D341Med (cell line): ENCODE results near the gene ACKR2.

Source experiments
- DNase-seq: peaks from one replicate; pipeline ENCODE4 v3.0.0; 2012; ENCODE audit warnings: low spot score

The ACKR2 gene

DNA sequence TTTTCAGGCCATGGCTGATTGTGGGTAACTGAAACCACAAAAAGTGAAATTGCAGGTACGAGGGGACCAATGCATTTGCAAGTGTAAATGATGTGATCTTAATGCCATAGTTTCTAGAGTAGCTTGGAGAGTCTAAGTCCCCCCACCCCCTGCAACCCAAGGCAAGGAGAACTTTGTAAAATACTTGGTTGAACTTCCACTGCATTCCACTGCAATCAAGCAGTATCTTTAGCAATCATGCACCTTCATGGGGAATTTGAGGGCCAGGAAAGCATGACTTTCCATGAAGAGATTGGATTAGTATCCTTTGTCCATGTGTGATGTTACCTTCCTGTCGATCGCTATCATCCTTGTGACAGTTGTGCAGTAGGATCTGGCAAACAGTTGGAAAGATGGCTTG, 77.8 kb downstream of the ACKR2 start:
- no peak for DNase-seq

DNA sequence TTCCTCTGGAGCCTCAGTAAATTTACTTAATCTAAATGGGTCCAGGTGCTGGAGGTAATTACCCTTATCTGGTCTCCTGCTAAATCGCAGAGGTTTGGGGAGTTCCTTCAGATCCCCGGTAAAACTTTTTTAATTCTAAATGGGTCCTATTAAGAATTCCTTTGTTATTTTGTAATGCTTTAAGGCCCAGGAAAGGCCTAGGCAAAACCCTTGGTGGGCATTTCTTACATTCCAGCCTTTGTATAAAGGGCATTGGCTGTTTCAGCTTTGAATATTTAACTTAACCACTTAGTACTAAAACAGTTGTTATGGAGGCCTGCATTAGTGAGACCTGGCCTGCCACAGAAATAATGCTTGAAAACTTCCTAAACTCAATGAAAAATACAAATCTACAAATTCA, 81.8 kb downstream of the ACKR2 start:
- DNase-seq = no peak

DNA sequence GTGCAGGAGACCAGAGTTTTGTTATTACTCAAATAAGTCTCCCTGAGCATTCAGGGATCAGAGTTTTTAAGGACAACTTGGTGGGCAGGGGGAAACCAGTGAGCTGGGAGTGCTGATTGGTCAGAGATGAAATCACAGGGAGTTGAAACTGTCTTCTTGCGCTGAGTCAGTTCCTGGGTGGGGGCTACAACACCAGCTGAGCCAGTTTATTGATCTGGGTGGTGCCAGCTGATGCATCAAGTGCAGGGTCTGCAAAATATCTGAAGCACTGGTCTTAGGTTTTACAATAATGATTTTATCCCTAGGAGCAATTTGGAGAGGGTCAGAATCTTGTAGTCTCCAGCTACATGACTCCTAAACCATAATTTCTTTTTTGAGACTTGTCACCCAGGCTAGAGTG, 82.9 kb downstream of the ACKR2 start:
- no peak for DNase-seq

- DNase-seq = no peak
Measured at GRCh38 chr3:42892807-42893206, 83.6 kb downstream of the ACKR2 start.

- no peak for DNase-seq
Measured at GRCh38 chr3:42894698-42895579, 85.7 kb downstream of the ACKR2 start.

- no peak for DNase-seq
Measured at GRCh38 chr3:42895580-42895868, 86.3 kb downstream of the ACKR2 start.

GRCh38 chr3:42898896-42899675, 89.8 kb downstream of the ACKR2 start:
- DNase-seq = no peak

DNA sequence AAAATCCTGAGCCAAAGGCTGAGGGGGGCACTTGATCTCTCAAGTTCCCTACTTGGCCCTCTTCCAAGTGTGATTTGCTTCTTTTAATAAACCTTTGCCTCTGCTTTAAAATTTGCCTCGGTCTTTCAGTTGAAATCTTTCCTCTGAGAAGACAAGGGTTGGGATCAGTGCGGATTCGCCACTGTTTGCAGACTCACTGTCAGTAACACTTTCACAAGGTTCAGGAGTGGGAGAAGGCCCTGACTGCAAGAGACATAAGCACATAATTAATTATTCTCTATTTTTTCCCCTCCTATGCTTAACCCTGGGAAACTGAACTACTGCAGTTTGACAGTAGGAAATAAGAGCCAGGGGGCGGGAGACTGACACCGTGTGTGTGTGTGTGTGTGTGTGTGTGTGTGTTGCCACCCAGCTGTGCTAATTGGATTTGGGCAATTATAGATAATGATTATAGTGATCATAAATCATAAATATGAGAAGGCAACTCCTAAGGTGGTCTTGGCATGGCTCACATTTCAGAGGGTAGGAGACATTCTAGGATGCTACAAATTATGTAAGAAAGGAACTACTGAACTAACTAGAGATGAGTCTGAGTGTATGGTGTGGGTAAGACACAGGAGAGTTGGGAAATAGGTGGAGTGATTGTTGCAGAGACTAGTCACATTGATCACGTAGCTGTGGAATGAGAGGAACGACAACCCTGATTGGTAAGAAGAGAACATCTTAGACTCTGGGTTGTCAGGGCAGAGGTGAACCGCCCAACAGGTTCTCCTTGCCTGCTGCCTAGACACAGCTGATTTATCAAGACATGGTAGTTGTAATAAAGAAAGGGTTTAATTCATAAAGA, 91.2 kb downstream of the ACKR2 start:
- no peak for DNase-seq

GRCh38 chr3:42901073-42901415, 91.8 kb downstream of the ACKR2 start:
- no peak for DNase-seq

GRCh38 chr3:42902257-42902656, 93.0 kb downstream of the ACKR2 start:
- no peak for DNase-seq

- no peak for DNase-seq
Measured at GRCh38 chr3:42904076-42904475, 94.8 kb downstream of the ACKR2 start.

- DNase-seq = no peak
Measured at GRCh38 chr3:42905740-42906069, 96.5 kb downstream of the ACKR2 start.

- DNase-seq = no peak
Measured at GRCh38 chr3:42906070-42906847, 97.0 kb downstream of the ACKR2 start, which contains the start of gene ZNF662. TSS of gene ZNF662 (plus strand) at chr3:42906142. CDS start at chr3:42908115, 1,973 bp downstream.

DNA sequence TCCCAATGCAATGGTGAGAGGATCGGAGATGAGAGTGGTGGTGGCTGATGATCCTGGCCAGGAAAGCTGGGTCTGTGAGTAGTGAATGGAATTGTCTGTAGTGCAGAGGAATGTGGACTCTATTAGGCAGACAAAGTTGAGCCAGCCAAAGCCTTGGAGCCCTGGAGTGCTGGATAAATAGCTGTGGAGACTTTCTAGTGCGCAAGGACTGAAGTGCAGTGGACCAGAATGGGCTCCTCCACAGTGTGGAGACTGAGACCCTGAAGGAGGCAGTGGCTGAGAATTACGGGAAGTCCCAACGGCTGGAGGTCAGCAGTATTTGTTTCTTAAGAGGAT, 97.6 kb downstream of the ACKR2 start:
- DNase-seq = no peak

DNA sequence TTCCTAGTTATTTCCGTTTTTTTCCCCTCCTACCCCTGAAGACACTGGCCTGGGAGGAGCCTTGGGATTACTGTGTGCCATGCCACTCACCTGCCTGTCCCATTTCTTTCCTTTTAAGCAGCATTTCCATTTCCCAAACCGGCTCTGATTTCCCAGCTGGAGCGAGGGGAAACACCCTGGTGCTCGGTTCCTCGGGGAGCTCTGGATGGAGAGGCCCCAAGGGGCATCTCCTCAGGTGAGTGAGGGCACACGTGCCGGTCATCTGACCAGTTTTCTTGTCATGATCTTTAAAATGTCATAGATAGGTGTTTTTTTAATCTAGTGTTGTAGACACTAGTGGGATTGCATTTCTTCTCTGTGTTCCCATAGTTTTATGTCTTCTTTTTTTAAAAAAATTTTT, 99.4 kb downstream of the ACKR2 start:
- no peak for DNase-seq

DNA sequence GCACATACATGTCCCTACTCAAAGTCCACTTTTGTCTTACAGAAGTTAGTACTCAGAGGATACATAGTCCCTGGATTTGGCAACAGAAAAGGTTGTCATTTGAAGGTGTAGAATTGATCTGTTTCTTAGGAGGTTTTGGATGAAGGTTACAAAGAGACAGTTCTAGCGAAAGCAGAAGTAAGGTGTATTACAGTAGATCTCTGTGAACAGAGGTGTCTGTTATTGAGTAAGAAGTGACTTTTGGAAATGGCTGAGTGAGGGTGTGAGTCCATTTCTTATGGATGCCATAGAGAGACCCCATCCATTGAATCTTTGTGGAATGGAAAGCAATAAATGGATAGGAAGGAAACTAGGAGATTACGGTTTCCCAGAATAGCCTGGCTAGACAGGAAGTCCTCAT, 102.3 kb downstream of the ACKR2 start:
- no peak for DNase-seq

GRCh38 chr3:42914771-42915515, 105.7 kb downstream of the ACKR2 start:
- DNase-seq = no peak
